K562 (cell line): ENCODE results near the gene PDHX. TPM values are rescaled to one million over a fixed set of nuclear protein-coding genes. Genes with fewer than 3 reads are reported as not detected.

Experiments
- ATAC-seq: fragments of 200-7000 bp; cut with Tn5 transposase; 3 replicates; pipeline ENCODE4 v1.9.1; 2020; ENCODE audit warnings: moderate library complexity
- BruUV-seq: library from RNA; stranded (reverse); fragments of 400-500 nt; replicated peaks from 2 replicates; lab custom pipeline; 2021; lab: Mats Ljungman, UMichigan
- CTCF ChIA-PET: fragments of 300-600 bp; formaldehyde crosslinking; extraction: SDS; loops from one replicate; lab custom pipeline; 2021; ENCODE audit warnings: low intra/inter-chr PET ratio; lab: Yijun Ruan, JAX
- POLR2A ChIA-PET: fragments of 300-600, 350-650 bp; sonication (Branson Sonifier 250); formaldehyde crosslinking; extraction: SDS; loops from one replicate; lab custom pipeline; 2021; ENCODE audit warnings: antibody characterized with exemption, inconsistent platforms; lab: Yijun Ruan, JAX
- DNase-seq, 4 experiments: peaks; one replicate each; pipeline versions ENCODE4 v3.0.0 to v3.0.0-alpha.2; 2011 to 2018; ENCODE audit warnings: low spot score in 3 of 4, mixed read lengths in 3 of 4; ENCODE audit errors: extremely low read depth in 1 of 4
- FAIRE-seq: peaks from 2 replicates; lab custom pipeline; 2011; peaks lifted over from hg19 to GRCh38; lab: Jason Lieb, UNC
- H2AFZ ChIP-seq: 2 replicates; pipeline ENCODE4 v1.6.0; 2011; ENCODE audit warnings: low read depth, low read length, control low read depth, inconsistent platforms
- H3K27ac ChIP-seq: fragments of 200-600 bp; 3 replicates; pipeline ENCODE4 v1.8.0; 2011; ENCODE audit warnings: low read depth, mild to moderate bottlenecking, control low read depth, inconsistent platforms, low read length, moderate library complexity, mixed read lengths; ENCODE audit errors: extremely low read depth
- H3K27me3 ChIP-seq, 2 experiments: fragments of 300-600 bp in 1 of 2; 2 replicates in 1 of 2; 3 replicates in 1 of 2; pipeline versions ENCODE4 v1.6.0 to v1.8.0; 2011; ENCODE audit warnings: inconsistent platforms in 2 of 2, low read length in 2 of 2, mild to moderate bottlenecking in 1 of 2, mixed read lengths in 1 of 2, moderate library complexity in 1 of 2; ENCODE audit not compliant: control insufficient read depth in 2 of 2, insufficient read depth in 2 of 2
- H3K36me3 ChIP-seq: fragments of 300-600 bp; 3 replicates; pipeline ENCODE4 v1.8.0; 2011; ENCODE audit warnings: mild to moderate bottlenecking, low read length, inconsistent platforms; ENCODE audit not compliant: control insufficient read depth, insufficient read depth
- H3K4me1 ChIP-seq, 2 experiments: fragments of 200-600 bp in 1 of 2; replicated peaks in 1 of 2; 2 replicates in 1 of 2; 3 replicates in 1 of 2; pipeline versions ENCODE4 v1.5.1 to v1.8.0; 2011; ENCODE audit warnings: inconsistent platforms in 2 of 2, low read length in 2 of 2, mild to moderate bottlenecking in 1 of 2, mixed read lengths in 1 of 2, moderate library complexity in 1 of 2; ENCODE audit not compliant: control insufficient read depth in 2 of 2, insufficient read depth in 2 of 2
- H3K4me2 ChIP-seq: 2 replicates; pipeline ENCODE4 v1.6.1; 2011; ENCODE audit warnings: low read length, control low read depth, inconsistent platforms, mixed read lengths; ENCODE audit not compliant: insufficient read depth
- H3K4me3 ChIP-seq: fragments of 200-600 bp; sonication (generic), shearing (Covaris generic); 2 replicates; pipeline ENCODE4 v1.5.1; 2016; ENCODE audit warnings: control low read depth, inconsistent platforms
- H3K79me2 ChIP-seq: fragments of 200-600 bp; 3 replicates; pipeline ENCODE4 v1.8.0; 2011; ENCODE audit warnings: low read length, inconsistent platforms; ENCODE audit not compliant: control insufficient read depth, insufficient read depth
- H3K9ac ChIP-seq, 2 experiments: 2 replicates each; pipeline versions ENCODE4 v1.6.0 to v1.6.1; 2011; ENCODE audit warnings: low read depth in 2 of 2, low read length in 2 of 2, control low read depth in 1 of 2, inconsistent platforms in 1 of 2, mild to moderate bottlenecking in 1 of 2, mixed read lengths in 1 of 2; ENCODE audit not compliant: insufficient read depth in 1 of 2
- H3K9me1 ChIP-seq: one replicate; pipeline ENCODE4 v1.6.0; 2011; ENCODE audit warnings: inconsistent platforms, mild to moderate bottlenecking, low read length, moderate library complexity; ENCODE audit not compliant: control insufficient read depth, insufficient read depth
- H3K9me3 ChIP-seq: replicated peaks from 2 replicates; pipeline ENCODE4 v1.5.1; 2011; ENCODE audit warnings: low read depth, low read length, inconsistent platforms; ENCODE audit not compliant: control insufficient read depth, insufficient read depth
- H4K20me1 ChIP-seq: replicated peaks from 2 replicates; pipeline ENCODE4 v1.6.1; 2011; ENCODE audit warnings: low read length, inconsistent platforms, mixed read lengths; ENCODE audit not compliant: control insufficient read depth, insufficient read depth
- KLF6 ChIP-seq: fragments of 250-450 bp; sonication (Bioruptor Pico); IDR thresholded peaks from 2 replicates; pipeline ENCODE4 v1.4.0; 2020; ENCODE audit warnings: mild to moderate bottlenecking, moderate library complexity, borderline replicate concordance
- NFRKB ChIP-seq: fragments of 450-650 bp; IDR thresholded peaks from 2 replicates; pipeline ENCODE4 v1.6.1; 2016; ENCODE audit warnings: low read depth
- RBM22 ChIP-seq: fragments of 200-400 bp; formaldehyde crosslinking; IDR thresholded peaks from 2 replicates; pipeline ENCODE4 v1.6.1; 2018; ENCODE audit warnings: low read length, low read depth; ENCODE audit not compliant: poor library complexity, severe bottlenecking
- SMAD2 ChIP-seq: fragments of 150-350 bp; IDR thresholded peaks from 2 replicates; pipeline ENCODE4 v1.6.1; 2014; ENCODE audit warnings: low read depth, mild to moderate bottlenecking, low read length
- SPI1 ChIP-seq: IDR thresholded peaks from 2 replicates; pipeline ENCODE4 v1.6.1; 2011; ENCODE audit warnings: low read depth, low read length, control low read depth, borderline replicate concordance
- ZNF316 ChIP-seq: fragments of 450-650 bp; IDR thresholded peaks from 2 replicates; pipeline ENCODE4 v1.6.1; 2016
- WGBS: fragments of 100-300 bp; shearing (Covaris generic); methylation state at CpG from one replicate; pipeline ENCODE4 v1.1.6; 2016; ENCODE audit warnings: low coverage, mixed read lengths; ENCODE audit not compliant: insufficient coverage; ENCODE audit errors: missing lambda C conversion rate; 5-methylcytosine and 5-hydroxymethylcytosine counted together
- in situ Hi-C: fragments of 300-500 bp; cut with MboI; formaldehyde crosslinking; loops from 4 replicates; pipeline ENCODE4 v1.15.0; 2018; ENCODE audit warnings: inconsistent platforms, mixed read lengths
- intact Hi-C: fragments of 100-400 bp; cut with micrococcal nuclease; formaldehyde crosslinking; loops from 2 replicates; pipeline ENCODE4 v1.14.2; 2022
- polyA plus RNA-seq, 8 experiments: library from polyadenylated mRNA; depleted of rRNA in 4 of 8; stranded (reverse) in 5 of 8; unstranded in 3 of 8; fragments of >200 nt; fragmentation: Nextera tagmentation in 2 of 8; fragmentation: Illumina TruSeq in 1 of 8; extraction: Ambion mirVana in 2 of 8; extraction: Trizol in 1 of 8; gene quantifications; 2 replicates each; pipeline versions ENCODE4 v1.2.1 to v1.2.3, GENCODE V29; 2011 to 2014; ENCODE audit warnings: inconsistent platforms in 1 of 8, missing spikeins in 1 of 8
- total RNA-seq, 7 experiments: library from RNA; depleted of rRNA in 6 of 7; stranded (reverse); fragments of >200 nt in 6 of 7; fragmentation: Illumina TruSeq in 2 of 7; extraction: Trizol in 2 of 7; gene quantifications; 2 replicates each; pipeline versions ENCODE4 v1.2.1 to v1.2.3, GENCODE V29; 2011 to 2021; ENCODE audit warnings: low replicate concordance in 1 of 7
- TF ChIP-seq, protein P1 (sequence below): IDR thresholded peaks from 2 replicates; pipeline ENCODE4 v1.6.1; 2012; ENCODE audit warnings: low read depth, low read length, improper control_type of control experiment, borderline replicate concordance

PDHX gene
- total and polyA plus RNA-seq, 9 of the 15 experiments (the other 6 are each of a cell fraction or from before 2014, with no cell fraction given): 20.8 to 43.5 (median 31.2) TPM

DNA sequence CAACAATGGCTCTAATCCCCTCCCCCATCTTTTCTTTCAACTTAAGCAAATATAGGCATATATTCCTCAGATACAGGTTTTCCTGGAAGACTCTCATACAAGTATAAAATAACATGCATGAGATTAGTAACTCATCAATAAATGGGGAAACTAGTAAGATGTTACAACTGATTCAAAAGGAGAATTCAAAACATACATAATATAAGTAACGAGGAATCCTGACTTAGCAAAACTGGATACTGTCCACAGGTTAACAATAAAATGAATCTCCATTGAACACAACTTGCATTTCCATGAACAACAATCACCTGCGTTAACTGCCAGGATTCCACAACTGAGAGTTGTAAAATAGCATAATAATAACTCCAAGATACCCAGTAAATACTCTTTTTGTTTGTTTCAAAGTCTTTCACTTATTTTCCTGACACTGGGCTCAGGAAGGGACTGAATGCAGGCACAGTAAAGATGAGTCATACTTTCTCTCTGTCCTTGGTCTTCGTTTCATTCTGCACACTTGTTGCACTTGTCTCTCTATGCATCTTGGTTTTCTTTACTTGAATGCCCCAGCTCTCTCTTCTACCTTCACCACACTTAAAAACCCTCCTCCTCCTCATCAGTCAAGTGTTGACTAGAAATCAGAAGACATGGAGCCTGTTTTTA, 8.4 kb upstream of the PDHX start (continued):
- TF ChIP-seq, protein P1, sequence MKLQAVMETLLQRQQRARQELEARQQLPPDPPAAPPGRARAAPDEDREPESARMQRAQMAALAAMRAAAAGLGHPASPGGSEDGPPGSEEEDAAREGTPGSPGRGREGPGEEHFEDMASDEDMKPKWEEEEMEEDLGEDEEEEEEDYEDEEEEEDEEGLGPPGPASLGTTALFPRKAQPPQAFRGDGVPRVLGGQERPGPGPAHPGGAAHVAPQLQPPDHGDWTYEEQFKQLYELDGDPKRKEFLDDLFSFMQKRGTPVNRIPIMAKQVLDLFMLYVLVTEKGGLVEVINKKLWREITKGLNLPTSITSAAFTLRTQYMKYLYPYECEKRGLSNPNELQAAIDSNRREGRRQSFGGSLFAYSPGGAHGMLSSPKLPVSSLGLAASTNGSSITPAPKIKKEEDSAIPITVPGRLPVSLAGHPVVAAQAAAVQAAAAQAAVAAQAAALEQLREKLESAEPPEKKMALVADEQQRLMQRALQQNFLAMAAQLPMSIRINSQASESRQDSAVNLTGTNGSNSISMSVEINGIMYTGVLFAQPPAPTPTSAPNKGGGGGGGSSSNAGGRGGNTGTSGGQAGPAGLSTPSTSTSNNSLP: no peak
- no peak for TF ChIP-seq NFRKB
- TF ChIP-seq KLF6 (CRISPR knock-in tag): no peak
- TF ChIP-seq ZNF316: peak; percentile 63
- no peak for TF ChIP-seq RBM22
- TF ChIP-seq, all 486 proteins: peak for 9

DNA sequence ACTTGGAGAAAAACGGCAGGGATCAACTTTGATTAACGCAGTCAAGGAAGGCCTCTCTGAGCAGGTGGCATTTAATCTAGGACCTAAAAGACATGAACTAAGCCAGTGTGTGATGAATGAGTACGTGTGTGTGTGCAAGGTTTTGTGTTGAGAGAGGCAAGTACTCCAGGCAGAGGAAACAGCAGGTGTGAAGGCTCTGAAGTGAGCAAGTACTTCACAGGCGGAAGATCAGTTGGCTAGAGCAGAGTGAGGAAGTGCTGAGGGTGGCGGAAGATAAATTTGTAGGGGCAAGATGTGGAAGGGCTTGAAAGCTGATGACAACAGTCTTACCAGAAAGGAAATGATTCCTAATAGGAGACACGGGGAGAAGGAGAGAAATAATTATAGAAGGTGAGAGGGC, 7.0 kb upstream of the PDHX start:
- in situ Hi-C loops: no loop called here
- WGBS: 78% methylated on average over 6 of the region's 6 CpGs
- Histone ChIP-seq H4K20me1 (peaks cover 6% of the 10 kb centered on the region), H3K79me2 (peaks cover 73% of the 10 kb centered on the region), H3K4me3 (no peak overlapping the region), H3K27me3 (no peaks in the 10 kb centered on the region), H3K9me3 (peaks cover 3% of the 10 kb centered on the region; the same call in 1 of the 2 replicates), H3K27ac (no peak overlapping the region), H3K36me3 (peaks cover 31% of the 10 kb centered on the region), H3K4me1 (peaks cover 5 to 13% of the 10 kb centered on the region in 2 experiments; a peak in 4 of 5 replicates), H2AFZ (no peak overlapping the region), H3K9ac (no peak overlapping the region; a peak in 1 of 4 replicates), H3K4me2 (no peak overlapping the region), H3K9me1 (no peaks in the 10 kb centered on the region)
- ChIA-PET POLR2A (interaction anchor here (0.8 to 1.7 kb wide), 3 partner anchors 10 to 435 kb away, joined by 3 to 4 read pairs (median 4); no protein-coding TSS in a partner anchor), CTCF (no interaction called here)
- intact Hi-C loops: no loop called here
- no peak for DNase-seq
- ATAC-seq: no peak
- TF ChIP-seq SPI1 (peak; percentile 26; the same call in 1 of the 2 replicates), SMAD2 (no peak)
- no TSS peak for BruUV-seq
- no peak for FAIRE-seq
